Measurements from ENCODE around the gene GPR157.

GRCh38 chr1:9174762-9175161 is 45.9 kb upstream of the GPR157 start:
- TF ChIP-seq CTCF (IDR thresholded peaks at IDR 0.05; ENCODE audit: low read length) = no peak
- no peak for TF ChIP-seq EZH2 (IDR thresholded peaks at IDR 0.05; ENCODE audit: borderline replicate concordance, low read length)
